Activated T-helper 2 cell treated with anti-CD3 and anti-CD28 coated beads, Interferon-gamma antibody, Interleukin-2, Interleukin-4, amounts not matched to agents 10 μg/mL and 5 μg/mL and 100 μg/mL, durations not matched to agents 14 hours and 24 hours and 36 hours (primary cell): Measurements from ENCODE around the gene SKA2. TPM values are rescaled to one million over a fixed set of nuclear protein-coding genes. Genes with fewer than 3 reads are reported as not detected.

Source experiments
- DNase-seq: peaks from one replicate; pipeline ENCODE4 v3.0.0; 2021; ENCODE audit warnings: low spot score
- H3K27ac Mint-ChIP-seq: one replicate; pipeline ENCODE4 v1.8.0; 2021; ENCODE audit warnings: mixed read lengths
- H3K27me3 Mint-ChIP-seq: one replicate; pipeline ENCODE4 v1.8.0; 2021; ENCODE audit warnings: low read depth, mixed read lengths
- H3K36me3 Mint-ChIP-seq: one replicate; pipeline ENCODE4 v1.8.0; 2021; ENCODE audit warnings: low read depth, mixed read lengths
- H3K4me1 Mint-ChIP-seq: one replicate; pipeline ENCODE4 v1.8.0; 2021; ENCODE audit warnings: low read depth, mixed read lengths
- H3K4me3 Mint-ChIP-seq: one replicate; pipeline ENCODE4 v1.8.0; 2021; ENCODE audit warnings: low read depth, mild to moderate bottlenecking, moderate library complexity, mixed read lengths
- H3K9me3 Mint-ChIP-seq: one replicate; pipeline ENCODE4 v1.8.0; 2021; ENCODE audit warnings: mixed read lengths
- intact Hi-C: fragments of 100-400 bp; cut with micrococcal nuclease; formaldehyde crosslinking; loops from one replicate; pipeline ENCODE4 v1.15.1; 2023
- total RNA-seq: library from RNA; stranded (reverse); gene quantifications from 2 replicates; pipeline ENCODE4 v1.2.3, GENCODE V29; 2022

Gene SKA2
- total RNA-seq, 1 donor from 2014 or later = 69.9 TPM

- peaks cover 65% of the 10 kb centered on the region for H3K36me3 Mint-ChIP-seq
- peaks cover 8% of the 10 kb centered on the region for H3K4me1 Mint-ChIP-seq
- H3K27ac Mint-ChIP-seq = no peak overlapping the region
- no peaks in the 10 kb centered on the region for H3K9me3 Mint-ChIP-seq
- no peak for DNase-seq
- intact Hi-C loops = no loop called here
- no peak overlapping the region for H3K4me3 Mint-ChIP-seq
- no peaks in the 10 kb centered on the region for H3K27me3 Mint-ChIP-seq
Observed at GRCh38 chr17:59069856-59070255, 85.1 kb downstream of the SKA2 start.

DNA sequence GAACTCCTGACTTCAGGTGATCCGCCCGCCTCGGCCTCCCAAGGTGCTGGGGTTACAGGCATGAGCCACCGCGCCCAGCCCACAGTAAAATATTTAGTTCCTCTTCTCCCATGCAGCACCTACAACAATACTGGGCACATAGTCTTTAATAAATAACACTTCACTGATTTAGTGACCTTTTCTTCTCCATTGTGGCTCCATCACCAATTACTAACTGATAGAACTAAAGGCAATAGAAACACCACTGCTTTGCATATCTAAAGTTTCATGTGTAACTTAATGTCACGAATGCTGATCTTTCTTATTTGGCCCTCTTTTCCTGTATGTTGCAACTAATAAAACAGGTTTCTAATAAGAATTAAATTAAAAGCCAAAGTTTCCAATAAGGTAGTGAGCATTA is 87.2 kb downstream of the SKA2 start:
- Mint-ChIP-seq H3K27ac (no peak overlapping the region), H3K9me3 (no peaks in the 10 kb centered on the region), H3K36me3 (peaks cover 60% of the 10 kb centered on the region), H3K27me3 (no peaks in the 10 kb centered on the region), H3K4me1 (peaks cover 6% of the 10 kb centered on the region), H3K4me3 (no peak overlapping the region)
- intact Hi-C loops = no loop called here
- DNase-seq = no peak

GRCh38 chr17:59067340-59067739 is 87.6 kb downstream of the SKA2 start:
- H3K9me3 Mint-ChIP-seq = no peaks in the 10 kb centered on the region
- no peak overlapping the region for H3K4me3 Mint-ChIP-seq
- H3K36me3 Mint-ChIP-seq = peaks cover 64% of the 10 kb centered on the region
- no peak for DNase-seq
- H3K27me3 Mint-ChIP-seq = no peaks in the 10 kb centered on the region
- intact Hi-C loops = no loop called here
- H3K4me1 Mint-ChIP-seq = peaks cover 6% of the 10 kb centered on the region
- no peak overlapping the region for H3K27ac Mint-ChIP-seq

DNA sequence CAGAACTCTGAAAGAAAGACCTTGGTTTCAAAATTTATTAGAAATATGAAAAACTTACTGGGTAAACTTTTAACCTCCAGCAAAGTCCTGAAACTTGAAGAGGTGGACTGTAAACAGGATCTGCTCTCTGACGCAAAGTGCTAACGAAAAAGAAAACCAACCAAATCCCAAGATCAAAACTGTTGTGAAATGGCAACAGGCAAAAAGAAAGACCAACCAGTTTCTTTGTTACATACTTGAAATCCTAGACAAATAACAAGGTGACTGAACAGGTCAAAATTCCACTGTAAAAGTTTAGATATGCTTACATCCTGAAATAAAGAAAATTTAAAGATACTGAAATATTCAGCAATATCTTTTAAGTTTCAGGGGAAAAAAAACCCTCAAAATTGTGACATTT is 92.5 kb downstream of the SKA2 start:
- Mint-ChIP-seq H3K9me3 (no peaks in the 10 kb centered on the region), H3K4me3 (no peak overlapping the region), H3K36me3 (peaks cover 57% of the 10 kb centered on the region), H3K27ac (no peak overlapping the region), H3K27me3 (no peaks in the 10 kb centered on the region), H3K4me1 (peaks cover 6% of the 10 kb centered on the region)
- DNase-seq = no peak
- intact Hi-C loops = no loop called here

Other genes starting within 250 kb of the SKA2 start
- 28.4 and 31.4 TPM in 2 replicates for gene TRIM37, start 48.3 kb downstream of the SKA2 start, total RNA-seq
- gene PRR11, start 560 bp upstream of the SKA2 start, total RNA-seq = 50.2 and 51.5 TPM in 2 replicates
- gene SMG8, start 54.8 kb upstream of the SKA2 start, total RNA-seq = 20.6 and 20.8 TPM in 2 replicates
- gene GDPD1, start 65.3 kb upstream of the SKA2 start, total RNA-seq = 2.3 and 2.7 TPM in 2 replicates
- gene YPEL2, start 176.5 kb upstream of the SKA2 start, total RNA-seq = 5.0 and 5.3 TPM in 2 replicates